ENCODE data around the gene MGMT.

MGMT gene

GRCh38 chr10:129459762-129460539 is 7.1 kb upstream of the MGMT start:
- no peak for DNase-seq

DNA sequence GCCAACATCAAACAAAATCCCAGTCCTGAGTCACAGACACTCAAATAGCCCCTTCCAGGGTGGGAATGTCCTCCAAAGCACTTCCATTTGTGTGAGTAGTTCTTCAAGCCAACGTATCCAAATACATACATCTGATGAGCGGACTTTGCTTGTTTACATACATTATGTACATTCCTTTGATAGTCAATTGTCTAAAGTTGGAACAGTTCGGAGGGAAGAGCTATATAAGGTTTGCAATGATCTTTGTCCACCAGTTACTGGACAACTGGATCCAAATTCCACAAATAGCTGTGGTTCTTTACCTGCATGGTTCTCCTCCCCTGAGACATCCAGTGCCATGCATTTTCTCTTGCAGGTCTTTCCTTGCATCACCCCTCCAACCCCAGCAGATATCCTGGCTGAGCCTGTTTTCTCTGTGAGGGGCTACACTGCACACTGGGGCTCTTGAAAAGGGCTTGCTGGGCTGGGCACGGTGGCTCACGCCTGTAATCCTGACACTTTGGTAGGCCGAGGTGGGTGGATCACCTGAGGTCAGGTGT is 4.7 kb upstream of the MGMT start:
- DNase-seq = no peak

DNA sequence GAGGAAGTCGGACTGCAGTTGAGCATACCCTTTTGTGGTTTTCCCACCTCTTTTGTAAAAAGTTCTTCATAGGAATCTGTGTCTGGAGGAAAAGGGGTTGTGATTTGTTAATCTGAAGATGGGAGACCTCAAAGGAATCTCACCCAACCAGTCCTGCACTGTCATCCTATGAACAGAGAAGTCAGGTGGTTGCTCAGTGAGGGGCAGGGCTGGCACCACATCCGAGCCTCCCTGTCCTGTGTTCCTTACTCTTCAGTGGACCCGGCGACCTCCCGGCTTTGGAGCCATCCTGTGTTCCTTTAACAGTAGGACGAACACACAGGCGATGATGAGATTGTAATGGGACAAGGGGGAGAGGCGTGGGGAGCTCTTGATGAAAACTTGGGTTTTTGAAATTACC is 2.8 kb upstream of the MGMT start:
- no peak for DNase-seq

- no peak for DNase-seq
Observed at GRCh38 chr10:129465796-129466702, 992 bp upstream of the MGMT start.

DNA sequence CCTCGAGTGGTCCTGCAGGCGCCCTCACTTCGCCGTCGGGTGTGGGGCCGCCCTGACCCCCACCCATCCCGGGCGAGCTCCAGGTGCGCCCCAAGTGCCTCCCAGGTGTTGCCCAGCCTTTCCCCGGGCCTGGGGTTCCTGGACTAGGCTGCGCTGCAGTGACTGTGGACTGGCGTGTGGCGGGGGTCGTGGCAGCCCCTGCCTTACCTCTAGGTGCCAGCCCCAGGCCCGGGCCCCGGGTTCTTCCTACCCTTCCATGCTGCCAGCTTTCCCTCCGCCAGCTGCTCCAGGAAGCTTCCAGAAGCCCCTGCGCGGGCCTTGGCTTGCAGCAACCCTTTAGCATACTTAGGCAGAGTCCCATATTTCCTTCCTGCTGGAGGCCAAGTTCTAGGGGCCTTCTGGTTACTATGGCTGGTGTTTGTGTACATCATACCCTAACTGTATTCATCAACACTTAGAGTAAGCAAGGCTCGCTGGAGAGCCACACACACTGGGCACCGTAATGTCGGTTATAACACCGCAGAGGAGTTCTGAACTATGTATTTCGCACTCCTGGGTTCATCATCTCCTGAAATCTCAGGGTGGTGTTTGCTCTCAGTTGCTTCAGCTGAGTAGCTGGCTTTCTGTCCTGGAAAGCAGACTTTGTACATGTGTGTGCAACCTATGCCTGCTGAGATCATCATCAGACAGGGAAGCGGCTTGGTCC is 471 bp downstream of the MGMT start:
- DNase-seq = no peak

- DNase-seq = no peak
Observed at GRCh38 chr10:129468187-129468586, 1.1 kb downstream of the MGMT start.

DNA sequence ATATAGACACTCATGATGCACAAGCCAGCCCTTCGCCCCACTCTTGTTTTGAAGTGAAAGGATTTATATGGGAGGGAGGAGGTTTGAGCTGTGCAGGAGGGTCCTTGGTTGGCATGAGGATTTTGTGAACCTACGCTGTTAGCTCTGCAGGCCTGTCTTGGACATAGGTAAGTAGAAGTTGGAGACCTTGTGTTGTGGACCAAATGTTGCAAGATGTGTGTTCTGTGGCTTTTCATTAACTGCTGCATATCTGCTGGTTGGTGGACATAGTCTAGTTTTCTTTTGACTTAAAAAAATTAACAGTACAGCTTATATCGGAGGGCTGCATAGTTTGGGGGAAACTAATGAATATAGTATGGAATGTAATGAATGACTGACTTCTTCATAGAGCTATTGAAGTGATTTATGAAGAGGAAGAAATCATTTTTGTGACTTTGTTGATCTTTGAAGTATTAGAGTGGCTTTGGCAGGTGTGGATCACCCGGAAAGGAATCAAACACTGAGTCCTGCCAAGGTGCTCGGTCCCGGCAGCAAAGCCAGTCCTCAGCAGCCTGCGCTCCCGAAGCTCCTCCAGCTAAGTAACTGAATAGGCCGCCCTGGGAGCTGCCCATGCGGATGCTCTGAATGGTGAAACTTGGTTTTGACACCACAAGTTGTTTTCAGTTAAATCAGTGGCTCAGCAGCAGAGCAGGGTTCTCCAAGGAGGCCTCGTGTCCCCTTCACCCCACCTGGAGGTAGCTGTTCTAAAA is 3.2 kb downstream of the MGMT start:
- DNase-seq = no peak

DNA sequence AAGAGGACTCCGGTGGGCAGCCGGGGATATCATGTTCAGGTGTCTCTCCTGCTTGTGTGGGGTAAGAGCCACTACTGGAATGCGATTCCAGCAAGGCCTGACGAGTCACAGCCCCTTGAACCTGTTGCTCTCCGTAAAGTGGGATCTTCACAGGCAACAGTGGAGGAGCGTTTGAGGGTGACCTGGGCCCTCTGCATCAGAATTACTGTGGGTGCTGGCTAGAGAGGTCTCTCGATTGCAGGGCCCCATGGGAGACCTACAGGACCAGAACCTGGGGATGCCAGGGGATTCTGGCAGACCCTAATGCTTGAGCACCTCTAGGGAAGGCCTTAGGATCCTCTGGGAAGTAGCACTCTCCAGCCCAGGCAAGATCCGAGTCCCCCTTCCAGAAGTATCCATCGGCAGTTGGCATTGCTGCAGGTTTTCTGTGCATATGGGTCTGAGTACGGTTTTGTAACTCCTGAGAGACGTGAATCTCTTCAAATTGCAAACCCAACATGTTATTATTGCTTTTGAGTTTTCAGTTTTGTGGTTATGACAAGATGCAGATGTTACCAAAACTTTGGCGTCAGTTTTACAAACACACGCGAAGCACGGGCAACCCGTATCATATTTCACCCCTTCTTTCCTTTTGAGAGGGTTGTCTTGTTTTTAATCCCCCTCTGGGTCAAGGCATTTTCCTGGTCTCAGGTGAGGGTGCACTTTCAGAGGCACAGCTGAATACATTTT is 4.6 kb downstream of the MGMT start:
- no peak for DNase-seq

DNA sequence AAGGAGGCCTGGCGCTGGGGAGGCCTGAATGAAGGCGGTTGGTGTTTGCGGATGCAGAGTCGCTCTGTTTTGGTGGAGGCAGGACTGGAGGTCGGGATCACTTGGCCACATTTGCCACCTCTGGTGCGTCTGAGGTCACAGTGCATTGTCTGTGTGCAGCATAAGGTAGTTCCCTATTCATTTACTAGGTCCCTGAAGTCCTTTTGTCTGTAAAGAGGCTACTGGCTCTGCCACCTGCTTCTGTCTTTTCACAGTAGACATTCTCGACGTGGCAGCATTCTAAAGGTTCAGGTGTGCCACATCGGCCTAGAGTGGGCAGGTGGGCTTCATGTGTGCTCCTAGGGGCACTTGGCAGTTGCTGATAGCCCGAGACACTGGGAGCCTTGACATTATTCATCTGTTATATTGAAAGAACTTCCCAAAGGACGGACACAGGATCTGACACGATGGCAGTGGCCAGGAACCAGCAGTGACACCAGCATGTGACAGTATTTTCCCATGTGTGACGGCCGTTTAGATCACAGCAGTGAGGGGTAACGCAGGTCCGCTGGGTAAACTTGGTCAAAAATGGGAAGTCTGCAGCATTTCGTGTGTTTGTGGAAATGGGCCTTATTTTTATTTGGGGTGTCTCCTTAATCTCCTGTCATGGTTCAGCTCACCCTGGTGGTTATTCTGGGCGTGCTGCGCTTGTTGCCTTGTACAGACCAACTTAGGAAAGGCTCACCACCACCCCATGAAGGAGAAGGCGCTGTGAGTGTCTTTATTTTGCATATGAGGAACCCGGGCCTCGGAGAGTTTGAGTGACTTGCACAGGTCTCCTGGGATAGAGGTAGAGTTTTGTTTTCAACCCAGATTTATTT is 5.9 kb downstream of the MGMT start:
- DNase-seq = no peak

DNA sequence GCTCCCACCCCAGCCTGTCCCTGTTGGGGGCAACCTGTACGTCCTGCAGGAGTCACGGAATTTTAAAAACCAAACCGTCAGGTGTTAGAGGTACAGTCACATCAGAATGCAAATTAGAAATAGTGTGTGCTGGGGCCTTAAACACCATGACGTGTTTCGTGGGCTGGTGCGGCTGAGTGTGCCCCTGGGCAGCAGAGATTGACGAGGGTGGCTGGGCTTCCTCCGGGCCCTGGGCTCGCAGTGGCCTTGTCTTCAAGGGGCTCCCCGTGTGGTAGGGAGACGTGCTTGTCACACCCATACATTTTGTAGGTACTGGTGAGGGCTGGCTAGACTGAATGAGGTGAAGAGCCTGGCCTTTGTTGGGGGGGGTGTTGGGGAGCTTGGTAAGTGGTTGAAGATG is 7.6 kb downstream of the MGMT start:
- DNase-seq = no peak

DNA sequence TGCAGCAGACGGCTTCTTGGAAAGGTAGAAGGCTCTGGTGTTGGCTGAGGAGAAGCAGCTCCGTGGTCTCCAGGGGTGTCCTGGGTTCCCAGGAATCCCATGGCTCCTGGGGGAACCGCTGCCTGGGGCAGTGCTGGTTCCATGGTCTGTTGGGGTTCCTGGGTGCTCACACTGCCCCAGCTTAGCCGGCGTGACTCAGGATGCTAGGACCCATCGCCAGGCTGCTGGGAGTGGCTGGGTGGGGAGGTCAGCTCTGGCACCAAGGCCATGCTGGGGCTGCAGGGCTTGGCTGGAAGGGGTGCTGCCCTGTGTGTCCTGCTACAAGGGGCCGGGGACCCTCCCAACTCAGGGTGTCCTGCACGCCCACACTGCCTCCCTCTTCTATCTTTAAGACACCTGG is 9.4 kb downstream of the MGMT start:
- no peak for DNase-seq

DNA sequence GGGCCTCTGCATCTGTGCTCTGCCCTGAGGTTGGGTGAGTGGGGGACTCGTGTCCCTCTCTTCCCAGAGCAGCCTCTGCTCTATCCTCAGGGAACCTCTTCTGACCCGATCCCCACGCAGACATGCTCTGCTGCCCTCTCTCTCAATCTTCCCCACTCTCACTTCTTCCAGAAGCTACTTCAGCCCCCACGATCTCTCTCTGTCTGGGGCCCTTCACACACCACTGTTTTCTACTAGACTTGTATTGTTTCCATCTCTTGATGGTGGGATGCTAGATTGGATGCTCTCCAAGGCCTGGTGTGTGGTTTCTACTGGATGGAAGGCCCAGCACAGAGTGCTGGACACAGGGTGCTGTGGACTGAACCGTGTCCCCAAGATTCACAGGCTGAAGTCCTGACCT is 10.0 kb downstream of the MGMT start:
- DNase-seq = no peak

GRCh38 chr10:129481641-129482040 is 14.6 kb downstream of the MGMT start:
- no peak for DNase-seq

DNA sequence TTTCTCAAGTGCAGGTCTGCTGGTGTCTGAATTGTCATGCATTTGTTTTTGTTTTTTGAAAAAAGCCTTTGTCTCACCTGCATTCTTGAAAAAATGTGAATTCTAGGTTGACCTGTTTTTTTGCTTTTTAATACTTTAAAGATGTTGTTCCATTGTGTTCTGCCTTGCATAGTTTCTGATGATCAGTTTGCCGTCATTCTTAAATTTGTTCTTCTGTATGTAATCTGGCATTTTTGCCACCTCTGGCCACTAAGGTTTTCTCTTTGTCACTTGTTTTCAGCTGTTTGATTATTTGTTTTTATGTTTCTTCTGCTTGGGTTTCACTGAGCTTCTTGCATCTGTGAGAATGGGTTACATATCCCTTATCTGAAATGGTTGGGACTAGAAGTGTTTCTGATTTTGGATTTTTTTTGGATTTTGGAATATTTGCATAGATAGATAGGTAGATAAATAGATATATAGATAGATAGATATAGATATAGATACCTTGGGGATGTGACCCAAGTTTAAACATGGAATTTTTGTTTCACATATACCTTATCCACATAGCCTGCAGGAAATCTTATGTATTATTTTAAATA is 16.5 kb downstream of the MGMT start:
- no peak for DNase-seq

DNA sequence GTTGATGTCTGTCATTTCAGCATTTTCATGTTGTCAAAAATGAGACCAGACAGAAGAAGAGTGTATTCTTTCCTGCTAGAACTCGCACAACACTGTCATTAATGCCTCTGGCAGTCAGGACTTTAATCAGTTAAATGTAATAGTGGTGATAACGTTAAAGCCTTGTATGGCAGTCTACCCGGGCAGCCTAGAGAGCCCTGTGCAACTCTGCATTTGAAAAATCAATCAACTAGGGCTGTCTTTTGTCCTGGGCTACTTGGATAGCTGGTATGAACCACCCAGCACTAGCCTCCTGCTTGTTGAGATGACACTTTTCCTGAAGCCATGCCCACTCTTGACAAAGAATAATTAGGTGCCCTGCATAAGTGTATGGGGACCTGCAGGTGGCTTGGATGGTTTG is 19.8 kb downstream of the MGMT start:
- DNase-seq = no peak

DNA sequence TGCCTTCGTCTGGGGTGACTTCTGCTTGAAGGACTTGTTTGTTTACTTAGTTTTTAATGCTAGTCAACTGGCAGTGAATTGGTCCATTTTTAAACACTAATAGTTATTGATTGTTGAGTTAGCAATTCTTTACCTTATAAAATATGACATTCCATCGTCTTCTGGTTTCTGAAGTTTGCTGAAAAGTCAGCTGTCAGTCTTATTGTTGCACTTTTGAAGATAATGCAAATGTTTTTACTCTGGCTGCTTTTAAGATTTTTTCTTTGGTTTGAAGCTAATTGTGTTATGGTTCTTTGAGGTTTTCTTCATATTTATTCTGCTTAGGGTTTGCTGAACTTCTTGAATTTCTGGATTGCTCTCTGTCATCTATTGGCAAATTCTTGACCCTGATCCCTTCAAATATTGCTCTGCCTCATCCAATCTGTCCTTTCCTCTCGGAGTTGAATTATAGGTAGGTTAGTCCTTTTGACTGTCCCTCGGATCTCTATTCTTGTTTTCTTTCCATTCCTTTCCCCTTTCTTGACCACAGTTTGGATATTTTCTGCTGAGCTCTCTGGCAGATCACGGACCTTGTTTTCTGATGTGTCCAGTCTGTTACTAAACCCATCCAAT is 24.2 kb downstream of the MGMT start:
- DNase-seq = no peak

- no peak for DNase-seq
Observed at GRCh38 chr10:129494176-129494575, 27.1 kb downstream of the MGMT start.

GRCh38 chr10:129494740-129495139 is 27.7 kb downstream of the MGMT start:
- DNase-seq = no peak

DNA sequence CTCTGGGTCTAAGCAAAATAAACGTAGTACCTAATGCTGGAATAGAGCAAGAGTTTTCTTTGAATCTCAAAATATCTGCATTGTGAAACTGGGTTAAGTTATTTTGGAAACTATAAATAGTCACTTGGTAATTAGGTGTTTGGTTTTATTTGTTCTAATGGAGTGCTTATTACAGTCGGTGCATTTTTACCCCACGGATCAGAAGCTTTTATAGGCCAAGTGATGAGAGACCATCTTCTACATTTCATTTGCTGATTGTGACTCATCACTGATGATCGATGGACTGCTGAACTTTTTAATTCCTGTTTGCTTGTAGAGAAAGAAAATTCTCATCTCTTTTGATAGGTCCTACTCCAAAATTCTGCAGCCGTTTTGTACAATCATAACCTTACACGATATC is 28.2 kb downstream of the MGMT start:
- DNase-seq = no peak

DNA sequence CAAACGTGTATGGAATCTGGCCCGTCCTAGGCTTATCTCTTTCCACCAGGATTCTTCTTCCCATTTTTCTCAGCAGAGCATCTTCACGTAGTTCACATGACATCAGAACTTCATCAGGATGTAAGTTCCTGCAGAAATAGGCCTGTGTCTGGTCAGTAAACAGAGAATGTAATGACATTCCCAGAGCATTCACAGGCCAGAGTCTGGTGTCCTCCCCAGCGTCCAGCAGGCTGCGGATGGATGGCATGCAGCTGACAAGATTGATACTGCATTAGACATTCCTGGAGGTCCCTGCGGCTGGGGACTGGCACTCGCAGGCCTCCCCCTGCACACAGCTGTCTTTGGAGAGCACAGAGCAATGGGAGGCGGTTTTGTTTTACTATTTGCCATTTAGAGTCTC is 28.7 kb downstream of the MGMT start:
- no peak for DNase-seq

All from CD4-positive, alpha-beta T cell treated with Interferon gamma for 1 hour (primary cell).